NB4 (cell line): ENCODE measurements around the gene KCNJ4.

Source experiments
- CTCF ChIP-seq: IDR thresholded peaks from one replicate; pipeline ENCODE4 v1.5.1; 2012; ENCODE audit warnings: low read depth, low read length
- MAX ChIP-seq: IDR thresholded peaks from 2 replicates; pipeline ENCODE4 v1.6.1; 2011; ENCODE audit warnings: low read depth, low read length
- MYC ChIP-seq: IDR thresholded peaks from 2 replicates; pipeline ENCODE4 v1.6.1; 2011; ENCODE audit warnings: low read depth, low read length
- POLR2A ChIP-seq: IDR thresholded peaks from 2 replicates; pipeline ENCODE4 v1.6.1; 2011; ENCODE audit warnings: mild to moderate bottlenecking; ENCODE audit not compliant: insufficient read length; ENCODE audit errors: extremely low read depth

- TF ChIP-seq CTCF, result no peak
- TF ChIP-seq MAX, result no peak
- TF ChIP-seq POLR2A, result no peak
- TF ChIP-seq MYC, result no peak
Measured at GRCh38 chr22:38383417-38383816, 71.6 kb downstream of the KCNJ4 start.
